Measurements from ENCODE around the gene BANF1.

Gene BANF1

DNA sequence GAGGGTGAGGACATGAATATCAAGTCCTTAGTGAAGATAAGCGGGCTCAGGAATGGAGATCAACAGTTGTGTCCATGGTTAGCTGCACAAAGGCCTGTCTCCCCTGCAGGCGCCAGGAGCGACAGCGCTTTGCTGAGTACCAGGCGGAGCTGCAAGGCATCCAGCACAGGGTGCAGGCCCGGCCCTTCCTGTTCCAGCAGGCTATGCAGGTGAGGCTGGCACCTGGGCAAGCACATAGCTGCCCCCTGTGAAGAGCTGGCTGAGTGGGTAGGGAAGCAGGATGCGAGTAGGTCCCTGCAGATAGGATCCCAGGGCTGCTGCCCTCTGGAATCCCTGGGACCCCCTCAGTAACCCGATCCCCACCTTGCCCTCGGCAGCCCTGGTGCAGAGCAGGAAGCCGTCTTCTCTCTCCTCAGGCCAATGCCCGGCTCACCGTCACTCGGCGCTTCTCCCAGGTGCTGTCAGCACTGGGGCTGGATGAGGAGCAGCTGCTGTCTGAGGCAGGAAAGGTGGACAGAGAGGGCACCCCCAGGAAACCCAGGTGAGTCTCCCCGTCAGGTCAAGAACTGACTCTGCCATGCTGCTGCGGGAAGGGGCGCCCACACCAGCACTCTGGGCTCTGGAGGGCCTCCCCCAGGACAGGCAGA is 43.4 kb upstream of the BANF1 start:
- Histone ChIP-seq H4K8ac (ENCODE audit: low read depth, low read length) (no peak overlapping the region), H3K14ac (ENCODE audit: low read length) (no peak overlapping the region), H3K23ac (ENCODE audit: low read length) (no peak overlapping the region)

DNA sequence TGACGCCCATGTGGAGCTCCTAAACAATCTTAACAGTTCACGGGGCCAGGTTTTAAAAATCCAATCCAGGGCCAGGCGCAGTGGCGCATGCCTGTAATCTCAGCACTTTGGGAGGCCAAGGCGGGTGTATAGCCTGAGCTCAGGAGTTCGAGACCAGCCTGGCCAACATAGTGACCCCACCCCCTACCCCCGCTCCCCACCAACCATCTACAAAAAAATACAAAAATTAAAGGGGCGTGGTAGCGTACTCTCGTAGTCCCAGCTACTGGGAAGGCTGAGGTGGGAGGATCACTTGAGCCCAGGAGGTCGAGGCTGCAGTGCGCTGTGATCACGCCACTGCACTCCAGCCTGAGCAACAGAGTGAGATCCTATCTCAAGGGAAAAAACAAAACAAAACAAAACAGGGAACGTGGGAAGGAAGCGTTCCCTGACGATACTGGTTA is 41.5 kb upstream of the BANF1 start:
- peak in 1 of 2 donors; percentile 18 for DNase-seq
- H3K23ac ChIP-seq (ENCODE audit: low read length) = no peak overlapping the region
- no peaks in the 10 kb centered on the region for H3K27me3 ChIP-seq (ENCODE audit: insufficient read depth, low read length)
- H3K4me1 ChIP-seq (ENCODE audit: control insufficient read depth in 1 of 2, insufficient read depth in 2 of 2, low read length in 2 of 2) = peaks cover 4 to 9% of the 10 kb centered on the region in 2 experiments
- H2AK5ac ChIP-seq (ENCODE audit: low read length) = peak overlapping the region; percentile 38
- H3K36me3 ChIP-seq (ENCODE audit: control insufficient read depth in 1 of 2, insufficient read depth in 2 of 2, low read length in 2 of 2) = peaks cover 18 to 21% of the 10 kb centered on the region in 2 experiments
- no CpG with 5 or more reads among the region's 16 CpGs for WGBS (ENCODE audit: extremely low coverage, insufficient coverage, insufficient read length)
- H3K9ac ChIP-seq (ENCODE audit: low read length) = peak overlapping the region; percentile 75
- H4K8ac ChIP-seq (ENCODE audit: low read depth, low read length) = peak overlapping the region; percentile 92
- peaks cover 2% of the 10 kb centered on the region for H3K9me3 ChIP-seq (ENCODE audit: insufficient read depth, low read depth, low read length)
- peak overlapping the region; percentile 41 for H2BK120ac ChIP-seq (ENCODE audit: insufficient read depth, low read length, poor library complexity)
- H3K27ac ChIP-seq (ENCODE audit: low read depth, low read length) = peak overlapping the region; percentile 58
- peak overlapping the region; percentile 51 for H2BK5ac ChIP-seq (ENCODE audit: low read depth, low read length, poor library complexity)
- H2AFZ ChIP-seq (ENCODE audit: insufficient read depth, low read length, poor library complexity) = peak overlapping the region; percentile 50
- H3K79me2 ChIP-seq (ENCODE audit: control insufficient read depth, insufficient read depth, low read length, poor library complexity) = peaks cover 9% of the 10 kb centered on the region
- H3K79me1 ChIP-seq (ENCODE audit: low read length) = peaks cover 8% of the 10 kb centered on the region
- no peak overlapping the region for H2BK12ac ChIP-seq (ENCODE audit: low read length)
- H3K14ac ChIP-seq (ENCODE audit: low read length) = peak overlapping the region; percentile 71
- H3K4ac ChIP-seq (ENCODE audit: low read depth, low read length) = peak overlapping the region; percentile 9
- H3K4me3 ChIP-seq (ENCODE audit: low read depth, low read length) = peak overlapping the region; percentile 73
- peak overlapping the region; percentile 70 for H3K4me2 ChIP-seq (ENCODE audit: low read length)
- peak overlapping the region; percentile 85 for H4K12ac ChIP-seq (ENCODE audit: low read depth, low read length)
- peak overlapping the region; percentile 75 for H4K91ac ChIP-seq (ENCODE audit: low read depth, low read length)
- no peak overlapping the region for H3K18ac ChIP-seq (ENCODE audit: low read length)

More for the DNA sequence above, 43.4 kb upstream of the BANF1 start:
- H3K79me1 ChIP-seq (ENCODE audit: low read length) = peaks cover 8% of the 10 kb centered on the region
- H3K9me3 ChIP-seq (ENCODE audit: insufficient read depth, low read depth, low read length) = peaks cover 2% of the 10 kb centered on the region
- peaks cover 0 to 2% of the 10 kb centered on the region in 2 experiments for H3K36me3 ChIP-seq (ENCODE audit: control insufficient read depth in 1 of 2, insufficient read depth in 2 of 2, low read length in 2 of 2)
- H3K27ac ChIP-seq (ENCODE audit: low read depth, low read length) = no peak overlapping the region
- peaks cover 9% of the 10 kb centered on the region for H3K79me2 ChIP-seq (ENCODE audit: control insufficient read depth, insufficient read depth, low read length, poor library complexity)
- H3K18ac ChIP-seq (ENCODE audit: low read length) = no peak overlapping the region
- peaks cover 4 to 9% of the 10 kb centered on the region in 2 experiments for H3K4me1 ChIP-seq (ENCODE audit: control insufficient read depth in 1 of 2, insufficient read depth in 2 of 2, low read length in 2 of 2)
- no peak overlapping the region for H2BK120ac ChIP-seq (ENCODE audit: insufficient read depth, low read length, poor library complexity)
- H4K12ac ChIP-seq (ENCODE audit: low read depth, low read length) = no peak overlapping the region
- H3K27me3 ChIP-seq (ENCODE audit: insufficient read depth, low read length) = no peaks in the 10 kb centered on the region
- no peak overlapping the region for H4K91ac ChIP-seq (ENCODE audit: low read depth, low read length)
- H2AK5ac ChIP-seq (ENCODE audit: low read length) = no peak overlapping the region
- no peak overlapping the region for H3K4me3 ChIP-seq (ENCODE audit: low read depth, low read length)
- H2AFZ ChIP-seq (ENCODE audit: insufficient read depth, low read length, poor library complexity) = no peak overlapping the region
- H2BK12ac ChIP-seq (ENCODE audit: low read length) = no peak overlapping the region
- H3K4me2 ChIP-seq (ENCODE audit: low read length) = no peak overlapping the region
- no peak overlapping the region for H2BK5ac ChIP-seq (ENCODE audit: low read depth, low read length, poor library complexity)
- no peak for DNase-seq
- no peak overlapping the region for H3K9ac ChIP-seq (ENCODE audit: low read length)
- H3K4ac ChIP-seq (ENCODE audit: low read depth, low read length) = no peak overlapping the region
- WGBS (ENCODE audit: extremely low coverage, insufficient coverage, insufficient read length) = no CpG with 5 or more reads among the region's 17 CpGs

DNA sequence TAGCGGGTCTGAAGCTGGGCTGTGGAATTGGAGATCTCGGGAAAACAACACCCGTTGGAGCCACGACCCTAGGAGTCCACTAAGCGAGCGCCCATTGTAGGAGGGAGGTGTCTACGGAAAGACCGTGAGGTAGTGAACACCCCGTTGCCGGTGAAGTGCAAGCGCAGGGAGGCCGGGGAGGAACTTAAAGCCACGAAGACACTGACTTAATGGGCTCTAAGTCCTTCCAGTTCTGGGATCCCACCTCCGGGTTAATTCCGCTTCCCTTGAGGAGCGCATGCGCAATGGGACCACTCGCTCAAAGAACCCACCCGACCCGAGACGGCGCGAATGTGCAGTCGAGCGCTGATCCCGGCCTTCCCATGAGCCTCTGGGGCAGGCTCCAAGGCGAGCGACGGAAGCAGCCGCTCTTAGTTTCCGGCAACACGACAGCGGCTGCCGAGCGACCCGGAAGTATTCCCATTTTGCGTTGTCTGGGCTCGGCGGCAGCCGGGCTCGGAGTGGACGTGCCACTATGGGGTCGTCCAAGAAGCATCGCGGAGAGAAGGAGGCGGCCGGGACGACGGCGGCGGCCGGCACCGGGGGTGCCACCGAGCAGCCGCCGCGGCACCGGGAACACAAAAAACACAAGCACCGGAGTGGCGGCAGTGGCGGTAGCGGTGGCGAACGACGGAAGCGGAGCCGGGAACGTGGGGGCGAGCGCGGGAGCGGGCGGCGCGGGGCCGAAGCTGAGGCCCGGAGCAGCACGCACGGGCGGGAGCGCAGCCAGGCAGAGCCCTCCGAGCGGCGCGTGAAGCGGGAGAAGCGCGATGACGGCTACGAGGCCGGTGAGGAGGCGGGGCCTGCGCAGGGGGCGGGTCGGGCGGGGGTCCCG is 40.8 kb upstream of the BANF1 start, which contains the start of gene SART1:
Gene SART1 (plus strand): TSS at position 468 of the 874 bp plus-strand sequence. CDS start 47 bp downstream, at position 515.
- no peak within 1 kb of the TSS for H3K23ac ChIP-seq (ENCODE audit: low read length)
- peak within 1 kb of the TSS; percentile 94 for H4K12ac ChIP-seq (ENCODE audit: low read depth, low read length)
- H4K8ac ChIP-seq (ENCODE audit: low read depth, low read length) = peak within 1 kb of the TSS; percentile 97
- peak within 1 kb of the TSS; percentile 74 for H2AK5ac ChIP-seq (ENCODE audit: low read length)
- H3K36me3 ChIP-seq (ENCODE audit: control insufficient read depth in 1 of 2, insufficient read depth in 2 of 2, low read length in 2 of 2) = peaks cover 24 to 27% of the 10 kb centered on the region in 2 experiments
- H4K91ac ChIP-seq (ENCODE audit: low read depth, low read length) = peak within 1 kb of the TSS; percentile 96
- peak within 1 kb of the TSS; percentile 94 for H3K14ac ChIP-seq (ENCODE audit: low read length)
- H3K79me1 ChIP-seq (ENCODE audit: low read length) = peaks cover 8% of the 10 kb centered on the region
- H3K18ac ChIP-seq (ENCODE audit: low read length) = peak within 1 kb of the TSS; percentile 91
- H3K4me2 ChIP-seq (ENCODE audit: low read length) = peak within 1 kb of the TSS; percentile 84
- H3K9ac ChIP-seq (ENCODE audit: low read length) = peak within 1 kb of the TSS; percentile 94
- peaks cover 4 to 9% of the 10 kb centered on the region in 2 experiments for H3K4me1 ChIP-seq (ENCODE audit: control insufficient read depth in 1 of 2, insufficient read depth in 2 of 2, low read length in 2 of 2)
- no CpG with 5 or more reads among the region's 97 CpGs for WGBS (ENCODE audit: extremely low coverage, insufficient coverage, insufficient read length)
- no peaks in the 10 kb centered on the region for H3K27me3 ChIP-seq (ENCODE audit: insufficient read depth, low read length)
- peaks cover 9% of the 10 kb centered on the region for H3K79me2 ChIP-seq (ENCODE audit: control insufficient read depth, insufficient read depth, low read length, poor library complexity)
- peak within 1 kb of the TSS; percentile 96 for H2AFZ ChIP-seq (ENCODE audit: insufficient read depth, low read length, poor library complexity)
- H2BK12ac ChIP-seq (ENCODE audit: low read length) = no peak within 1 kb of the TSS
- peak within 1 kb of the TSS; percentile 58 for H3K27ac ChIP-seq (ENCODE audit: low read depth, low read length)
- peak within 1 kb of the TSS; percentile 93 for H3K4ac ChIP-seq (ENCODE audit: low read depth, low read length)
- peak within 1 kb of the TSS; percentile 99 for H3K4me3 ChIP-seq (ENCODE audit: low read depth, low read length)
- DNase-seq = peak; percentile 97 to 99
- peak within 1 kb of the TSS; percentile 88 for H2BK120ac ChIP-seq (ENCODE audit: insufficient read depth, low read length, poor library complexity)
- peaks cover 2% of the 10 kb centered on the region for H3K9me3 ChIP-seq (ENCODE audit: insufficient read depth, low read depth, low read length)
- peak within 1 kb of the TSS; percentile 71 for H2BK5ac ChIP-seq (ENCODE audit: low read depth, low read length, poor library complexity)

DNA sequence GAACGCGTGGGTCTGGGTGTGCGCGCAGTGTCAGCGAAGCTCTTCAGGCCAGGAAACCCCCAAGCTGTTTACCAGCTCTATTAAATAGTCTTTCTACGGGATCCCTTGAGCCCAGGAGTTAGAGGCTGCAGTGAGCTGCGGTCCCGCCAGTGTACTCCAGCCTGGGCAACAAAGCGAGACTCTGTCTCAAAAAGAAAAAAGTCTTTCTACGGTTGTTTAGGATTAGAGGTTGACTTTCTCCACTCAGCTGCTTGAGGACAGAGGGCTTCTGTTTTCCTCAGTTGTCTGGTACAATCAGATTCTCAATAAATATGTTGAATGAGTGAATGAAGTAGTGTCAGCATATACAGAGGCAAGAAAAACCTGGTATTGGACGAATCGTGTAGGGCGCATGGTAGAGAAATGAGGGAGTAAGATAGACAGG is 40.1 kb upstream of the BANF1 start:
- H3K4me3 ChIP-seq (ENCODE audit: low read depth, low read length) = peak overlapping the region; percentile 99
- no peak overlapping the region for H3K14ac ChIP-seq (ENCODE audit: low read length)
- peak overlapping the region; percentile 31 for H4K8ac ChIP-seq (ENCODE audit: low read depth, low read length)
- H3K9ac ChIP-seq (ENCODE audit: low read length) = peak overlapping the region; percentile 57
- H2AFZ ChIP-seq (ENCODE audit: insufficient read depth, low read length, poor library complexity) = no peak overlapping the region
- H3K79me1 ChIP-seq (ENCODE audit: low read length) = peaks cover 8% of the 10 kb centered on the region
- H4K12ac ChIP-seq (ENCODE audit: low read depth, low read length) = no peak overlapping the region
- H3K27ac ChIP-seq (ENCODE audit: low read depth, low read length) = no peak overlapping the region
- H4K91ac ChIP-seq (ENCODE audit: low read depth, low read length) = no peak overlapping the region
- H2AK5ac ChIP-seq (ENCODE audit: low read length) = no peak overlapping the region
- peaks cover 9% of the 10 kb centered on the region for H3K79me2 ChIP-seq (ENCODE audit: control insufficient read depth, insufficient read depth, low read length, poor library complexity)
- H3K9me3 ChIP-seq (ENCODE audit: insufficient read depth, low read depth, low read length) = peaks cover 2% of the 10 kb centered on the region
- no peak for DNase-seq
- WGBS (ENCODE audit: extremely low coverage, insufficient coverage, insufficient read length) = no CpG with 5 or more reads among the region's 13 CpGs
- H3K27me3 ChIP-seq (ENCODE audit: insufficient read depth, low read length) = no peaks in the 10 kb centered on the region
- H3K4me2 ChIP-seq (ENCODE audit: low read length) = peak overlapping the region; percentile 84
- H3K4ac ChIP-seq (ENCODE audit: low read depth, low read length) = peak overlapping the region; percentile 93
- H3K4me1 ChIP-seq (ENCODE audit: control insufficient read depth in 1 of 2, insufficient read depth in 2 of 2, low read length in 2 of 2) = peaks cover 4 to 9% of the 10 kb centered on the region in 2 experiments
- H2BK12ac ChIP-seq (ENCODE audit: low read length) = no peak overlapping the region
- no peak overlapping the region for H2BK120ac ChIP-seq (ENCODE audit: insufficient read depth, low read length, poor library complexity)
- no peak overlapping the region for H2BK5ac ChIP-seq (ENCODE audit: low read depth, low read length, poor library complexity)
- no peak overlapping the region for H3K18ac ChIP-seq (ENCODE audit: low read length)
- H3K23ac ChIP-seq (ENCODE audit: low read length) = no peak overlapping the region
- peaks cover 31 to 34% of the 10 kb centered on the region in 2 experiments for H3K36me3 ChIP-seq (ENCODE audit: control insufficient read depth in 1 of 2, insufficient read depth in 2 of 2, low read length in 2 of 2)

Measured in trophoblast cell (in vitro differentiated cells and primary cell).